K562 (cell line): ENCODE measurements around the gene SGMS1. TPM values are rescaled to one million over a fixed set of nuclear protein-coding genes. Genes with fewer than 3 reads are reported as not detected.
A peak's percentile ranks its signal among the peaks of the same experiment; 100 is the strongest.

Experiments used
- ATAC-seq: fragments of 200-7000 bp; cut with Tn5 transposase; 3 replicates; pipeline ENCODE4 v1.9.1; 2020; ENCODE audit warnings: moderate library complexity
- BruUV-seq: library from RNA; stranded (reverse); fragments of 400-500 nt; replicated peaks from 2 replicates; lab custom pipeline; 2021; lab: Mats Ljungman, UMichigan
- CTCF ChIA-PET: fragments of 300-600 bp; formaldehyde crosslinking; extraction: SDS; loops from one replicate; lab custom pipeline; 2021; ENCODE audit warnings: low intra/inter-chr PET ratio; lab: Yijun Ruan, JAX
- POLR2A ChIA-PET: fragments of 300-600, 350-650 bp; sonication (Branson Sonifier 250); formaldehyde crosslinking; extraction: SDS; loops from one replicate; lab custom pipeline; 2021; ENCODE audit warnings: antibody characterized with exemption, inconsistent platforms; lab: Yijun Ruan, JAX
- DNase-seq, 4 experiments: peaks; one replicate each; pipeline versions ENCODE4 v3.0.0 to v3.0.0-alpha.2; 2011 to 2018; ENCODE audit warnings: low spot score in 3 of 4, mixed read lengths in 3 of 4; ENCODE audit errors: extremely low read depth in 1 of 4
- FAIRE-seq: peaks from 2 replicates; lab custom pipeline; 2011; peaks lifted over from hg19 to GRCh38; lab: Jason Lieb, UNC
- H2AFZ ChIP-seq: 2 replicates; pipeline ENCODE4 v1.6.0; 2011; ENCODE audit warnings: low read depth, low read length, control low read depth, inconsistent platforms
- H3K27ac ChIP-seq: fragments of 200-600 bp; 3 replicates; pipeline ENCODE4 v1.8.0; 2011; ENCODE audit warnings: low read depth, mild to moderate bottlenecking, control low read depth, inconsistent platforms, low read length, moderate library complexity, mixed read lengths; ENCODE audit errors: extremely low read depth
- H3K27me3 ChIP-seq, 2 experiments: fragments of 300-600 bp in 1 of 2; 2 replicates in 1 of 2; 3 replicates in 1 of 2; pipeline versions ENCODE4 v1.6.0 to v1.8.0; 2011; ENCODE audit warnings: inconsistent platforms in 2 of 2, low read length in 2 of 2, mild to moderate bottlenecking in 1 of 2, mixed read lengths in 1 of 2, moderate library complexity in 1 of 2; ENCODE audit not compliant: control insufficient read depth in 2 of 2, insufficient read depth in 2 of 2
- H3K36me3 ChIP-seq: fragments of 300-600 bp; 3 replicates; pipeline ENCODE4 v1.8.0; 2011; ENCODE audit warnings: mild to moderate bottlenecking, low read length, inconsistent platforms; ENCODE audit not compliant: control insufficient read depth, insufficient read depth
- H3K4me1 ChIP-seq, 2 experiments: fragments of 200-600 bp in 1 of 2; replicated peaks in 1 of 2; 2 replicates in 1 of 2; 3 replicates in 1 of 2; pipeline versions ENCODE4 v1.5.1 to v1.8.0; 2011; ENCODE audit warnings: inconsistent platforms in 2 of 2, low read length in 2 of 2, mild to moderate bottlenecking in 1 of 2, mixed read lengths in 1 of 2, moderate library complexity in 1 of 2; ENCODE audit not compliant: control insufficient read depth in 2 of 2, insufficient read depth in 2 of 2
- H3K4me2 ChIP-seq: 2 replicates; pipeline ENCODE4 v1.6.1; 2011; ENCODE audit warnings: low read length, control low read depth, inconsistent platforms, mixed read lengths; ENCODE audit not compliant: insufficient read depth
- H3K4me3 ChIP-seq: fragments of 200-600 bp; sonication (generic), shearing (Covaris generic); 2 replicates; pipeline ENCODE4 v1.5.1; 2016; ENCODE audit warnings: control low read depth, inconsistent platforms
- H3K79me2 ChIP-seq: fragments of 200-600 bp; 3 replicates; pipeline ENCODE4 v1.8.0; 2011; ENCODE audit warnings: low read length, inconsistent platforms; ENCODE audit not compliant: control insufficient read depth, insufficient read depth
- H3K9ac ChIP-seq, 2 experiments: 2 replicates each; pipeline versions ENCODE4 v1.6.0 to v1.6.1; 2011; ENCODE audit warnings: low read depth in 2 of 2, low read length in 2 of 2, control low read depth in 1 of 2, inconsistent platforms in 1 of 2, mild to moderate bottlenecking in 1 of 2, mixed read lengths in 1 of 2; ENCODE audit not compliant: insufficient read depth in 1 of 2
- H3K9me1 ChIP-seq: one replicate; pipeline ENCODE4 v1.6.0; 2011; ENCODE audit warnings: inconsistent platforms, mild to moderate bottlenecking, low read length, moderate library complexity; ENCODE audit not compliant: control insufficient read depth, insufficient read depth
- H3K9me3 ChIP-seq: replicated peaks from 2 replicates; pipeline ENCODE4 v1.5.1; 2011; ENCODE audit warnings: low read depth, low read length, inconsistent platforms; ENCODE audit not compliant: control insufficient read depth, insufficient read depth
- H4K20me1 ChIP-seq: replicated peaks from 2 replicates; pipeline ENCODE4 v1.6.1; 2011; ENCODE audit warnings: low read length, inconsistent platforms, mixed read lengths; ENCODE audit not compliant: control insufficient read depth, insufficient read depth
- BRD4 ChIP-seq: fragments of 200-600 bp; sonication (generic); IDR thresholded peaks from 2 replicates; pipeline ENCODE4 v1.6.1; 2017; ENCODE audit warnings: inconsistent platforms
- CCAR2 ChIP-seq: fragments of 200-400 bp; formaldehyde crosslinking; IDR thresholded peaks from 2 replicates; pipeline ENCODE4 v1.6.1; 2017; ENCODE audit warnings: mild to moderate bottlenecking, low read depth, low read length
- NCOA6 ChIP-seq: fragments of 450-650 bp; IDR thresholded peaks from 2 replicates; pipeline ENCODE4 v1.6.1; 2017; ENCODE audit warnings: mild to moderate bottlenecking
- RBBP5 ChIP-seq: fragments of 200-600 bp; sonication (generic); IDR thresholded peaks from 2 replicates; pipeline ENCODE4 v1.6.1; 2012; ENCODE audit warnings: borderline replicate concordance, mild to moderate bottlenecking, low read length, control low read depth, inconsistent platforms; ENCODE audit not compliant: insufficient read depth, poor library complexity, severe bottlenecking
- TCFL5 ChIP-seq: fragments of 250-450 bp; sonication (Bioruptor Pico); conservative IDR thresholded peaks from 2 replicates; pipeline ENCODE4 v1.6.1; 2021; ENCODE audit warnings: mild to moderate bottlenecking, moderate library complexity, matching md5 sums
- XRCC4 ChIP-seq: IDR thresholded peaks from one replicate; pipeline ENCODE4 v1.6.1; 2011; ENCODE audit not compliant: insufficient read depth, insufficient read length; ENCODE audit errors: extremely low read depth
- ZFP30 ChIP-seq: fragments of 250-450 bp; sonication (Bioruptor Pico); IDR thresholded peaks from 2 replicates; pipeline ENCODE4 v1.8.0; 2022; ENCODE audit warnings: moderate library complexity, mild to moderate bottlenecking, inconsistent platforms, borderline replicate concordance
- ZNF12 ChIP-seq: sonication (generic); formaldehyde crosslinking; IDR thresholded peaks from 2 replicates; pipeline ENCODE4 v1.4.0; 2020; ENCODE audit warnings: mild to moderate bottlenecking, missing genetic modification reagents
- WGBS: fragments of 100-300 bp; shearing (Covaris generic); methylation state at CpG from one replicate; pipeline ENCODE4 v1.1.6; 2016; ENCODE audit warnings: low coverage, mixed read lengths; ENCODE audit not compliant: insufficient coverage; ENCODE audit errors: missing lambda C conversion rate; 5-methylcytosine and 5-hydroxymethylcytosine counted together
- in situ Hi-C: fragments of 300-500 bp; cut with MboI; formaldehyde crosslinking; loops from 4 replicates; pipeline ENCODE4 v1.15.0; 2018; ENCODE audit warnings: inconsistent platforms, mixed read lengths
- intact Hi-C: fragments of 100-400 bp; cut with micrococcal nuclease; formaldehyde crosslinking; loops from 2 replicates; pipeline ENCODE4 v1.14.2; 2022
- polyA plus RNA-seq, 8 experiments: library from polyadenylated mRNA; depleted of rRNA in 4 of 8; stranded (reverse) in 5 of 8; unstranded in 3 of 8; fragments of >200 nt; fragmentation: Nextera tagmentation in 2 of 8; fragmentation: Illumina TruSeq in 1 of 8; extraction: Ambion mirVana in 2 of 8; extraction: Trizol in 1 of 8; gene quantifications; 2 replicates each; pipeline versions ENCODE4 v1.2.1 to v1.2.3, GENCODE V29; 2011 to 2014; ENCODE audit warnings: inconsistent platforms in 1 of 8, missing spikeins in 1 of 8
- total RNA-seq, 7 experiments: library from RNA; depleted of rRNA in 6 of 7; stranded (reverse); fragments of >200 nt in 6 of 7; fragmentation: Illumina TruSeq in 2 of 7; extraction: Trizol in 2 of 7; gene quantifications; 2 replicates each; pipeline versions ENCODE4 v1.2.1 to v1.2.3, GENCODE V29; 2011 to 2021; ENCODE audit warnings: low replicate concordance in 1 of 7
- TF ChIP-seq, protein P1 (sequence below): sonication (generic); formaldehyde crosslinking; IDR thresholded peaks from 2 replicates; pipeline ENCODE4 v1.8.0; 2022; ENCODE audit warnings: missing genetic modification reagents, mild to moderate bottlenecking, borderline replicate concordance
- TF ChIP-seq, protein P2 (sequence below): fragments of 250-450 bp; sonication (Bioruptor Pico); IDR thresholded peaks from 2 replicates; pipeline ENCODE4 v1.8.0; 2022; ENCODE audit warnings: inconsistent platforms
- TF ChIP-seq, protein P3 (sequence below): fragments of 450-650 bp; formaldehyde crosslinking; IDR thresholded peaks from 2 replicates; pipeline ENCODE4 v1.4.0; 2020; ENCODE audit warnings: mild to moderate bottlenecking, moderate library complexity
- TF ChIP-seq, protein P4 (sequence below): fragments of 250-450 bp; sonication (Bioruptor Pico); IDR thresholded peaks from 2 replicates; pipeline ENCODE4 v1.4.0; 2020; ENCODE audit warnings: mild to moderate bottlenecking, moderate library complexity, borderline replicate concordance

SGMS1 gene
- total and polyA plus RNA-seq, 9 of the 15 experiments (the other 6 are each of a cell fraction or from before 2014, with no cell fraction given): 22.6 to 232 (median 82.2) TPM

DNA sequence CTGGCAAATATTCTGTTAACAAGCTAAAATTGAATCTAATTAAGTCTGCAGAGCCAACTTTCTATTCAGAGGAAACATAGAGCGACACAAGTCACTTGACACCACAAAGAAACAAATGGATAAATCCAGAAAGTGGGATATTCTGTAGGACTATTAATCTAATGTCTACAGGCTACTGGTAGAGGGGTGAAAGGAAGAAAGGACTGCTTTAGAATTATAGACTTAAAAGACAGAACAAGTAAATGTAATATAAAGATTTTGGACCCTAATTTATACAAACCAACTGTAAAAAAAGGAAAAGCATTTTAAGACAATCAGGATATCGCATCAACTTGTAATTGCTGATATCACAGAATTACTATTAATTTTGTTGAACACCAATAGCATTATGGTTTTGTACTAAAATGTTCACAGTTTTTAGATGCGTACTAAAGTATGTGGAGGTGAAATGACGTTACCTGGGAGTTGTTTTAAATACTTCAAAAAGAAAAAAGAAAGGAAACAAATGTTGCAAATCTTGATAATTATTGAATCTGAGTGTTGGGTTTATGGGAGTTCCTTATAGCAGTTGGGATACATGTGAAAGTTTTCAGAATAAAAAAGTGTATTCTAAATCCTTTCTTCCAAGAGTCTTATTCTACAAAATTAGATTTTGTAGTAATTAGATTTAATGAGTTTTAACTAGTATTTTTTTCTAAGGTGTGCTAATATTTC lies 298.9 kb downstream of the SGMS1 start:
- no peaks in the 10 kb centered on the region for H3K27me3 ChIP-seq
- H3K4me3 ChIP-seq: no peak overlapping the region
- H3K9ac ChIP-seq: peak overlapping the region in 1 of 2 experiments; percentile 94; a peak in 2 of 4 replicates
- no peaks in the 10 kb centered on the region for H3K9me3 ChIP-seq
- H3K4me2 ChIP-seq: peak overlapping the region; percentile 82
- FAIRE-seq: no peak
- 58% methylated on average over 4 of the region's 4 CpGs for WGBS
- H3K36me3 ChIP-seq: peaks cover 77% of the 10 kb centered on the region
- peaks cover 91% of the 10 kb centered on the region for H3K79me2 ChIP-seq
- no peaks in the 10 kb centered on the region for H4K20me1 ChIP-seq
- ChIA-PET CTCF (no interaction called here), POLR2A (interaction anchor here (1.0 to 4.8 kb wide), 3 partner anchors 10 to 91 kb away, joined by 4 to 59 read pairs (median 4); no protein-coding TSS in a partner anchor)
- H3K4me1 ChIP-seq: peaks cover 14 to 80% of the 10 kb centered on the region in 2 experiments
- no TSS peak for BruUV-seq
- H3K27ac ChIP-seq: peak overlapping the region; percentile 97
- H2AFZ ChIP-seq: no peak overlapping the region
- ATAC-seq: no peak
- intact Hi-C loops: loop anchor here (5.0 to 10.0 kb wide), 3 partner anchors 33 to 1140 kb away; partner anchors contain the start of genes SGMS1 and TMEM273
- no peak for DNase-seq
- in situ Hi-C loops: no loop called here
- no peaks in the 10 kb centered on the region for H3K9me1 ChIP-seq
- TF ChIP-seq, protein P1, sequence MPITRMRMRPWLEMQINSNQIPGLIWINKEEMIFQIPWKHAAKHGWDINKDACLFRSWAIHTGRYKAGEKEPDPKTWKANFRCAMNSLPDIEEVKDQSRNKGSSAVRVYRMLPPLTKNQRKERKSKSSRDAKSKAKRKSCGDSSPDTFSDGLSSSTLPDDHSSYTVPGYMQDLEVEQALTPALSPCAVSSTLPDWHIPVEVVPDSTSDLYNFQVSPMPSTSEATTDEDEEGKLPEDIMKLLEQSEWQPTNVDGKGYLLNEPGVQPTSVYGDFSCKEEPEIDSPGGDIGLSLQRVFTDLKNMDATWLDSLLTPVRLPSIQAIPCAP (CRISPR knock-in tag): no peak
- TF ChIP-seq XRCC4: no peak
- no peak for TF ChIP-seq RBBP5
- TF ChIP-seq BRD4: peak; percentile 6; the same call in 1 of the 2 replicates
- no peak for TF ChIP-seq NCOA6
- peak; percentile 56; the same call in 1 of the 2 replicates for TF ChIP-seq TCFL5
- TF ChIP-seq, protein P2, sequence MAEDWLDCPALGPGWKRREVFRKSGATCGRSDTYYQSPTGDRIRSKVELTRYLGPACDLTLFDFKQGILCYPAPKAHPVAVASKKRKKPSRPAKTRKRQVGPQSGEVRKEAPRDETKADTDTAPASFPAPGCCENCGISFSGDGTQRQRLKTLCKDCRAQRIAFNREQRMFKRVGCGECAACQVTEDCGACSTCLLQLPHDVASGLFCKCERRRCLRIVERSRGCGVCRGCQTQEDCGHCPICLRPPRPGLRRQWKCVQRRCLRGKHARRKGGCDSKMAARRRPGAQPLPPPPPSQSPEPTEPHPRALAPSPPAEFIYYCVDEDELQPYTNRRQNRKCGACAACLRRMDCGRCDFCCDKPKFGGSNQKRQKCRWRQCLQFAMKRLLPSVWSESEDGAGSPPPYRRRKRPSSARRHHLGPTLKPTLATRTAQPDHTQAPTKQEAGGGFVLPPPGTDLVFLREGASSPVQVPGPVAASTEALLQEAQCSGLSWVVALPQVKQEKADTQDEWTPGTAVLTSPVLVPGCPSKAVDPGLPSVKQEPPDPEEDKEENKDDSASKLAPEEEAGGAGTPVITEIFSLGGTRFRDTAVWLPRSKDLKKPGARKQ: peak; percentile 68
- TF ChIP-seq ZFP30 (CRISPR knock-in tag): 0 out of 2 replicates have a peak, but pooled peaks have one; percentile 50
- TF ChIP-seq, protein P3, sequence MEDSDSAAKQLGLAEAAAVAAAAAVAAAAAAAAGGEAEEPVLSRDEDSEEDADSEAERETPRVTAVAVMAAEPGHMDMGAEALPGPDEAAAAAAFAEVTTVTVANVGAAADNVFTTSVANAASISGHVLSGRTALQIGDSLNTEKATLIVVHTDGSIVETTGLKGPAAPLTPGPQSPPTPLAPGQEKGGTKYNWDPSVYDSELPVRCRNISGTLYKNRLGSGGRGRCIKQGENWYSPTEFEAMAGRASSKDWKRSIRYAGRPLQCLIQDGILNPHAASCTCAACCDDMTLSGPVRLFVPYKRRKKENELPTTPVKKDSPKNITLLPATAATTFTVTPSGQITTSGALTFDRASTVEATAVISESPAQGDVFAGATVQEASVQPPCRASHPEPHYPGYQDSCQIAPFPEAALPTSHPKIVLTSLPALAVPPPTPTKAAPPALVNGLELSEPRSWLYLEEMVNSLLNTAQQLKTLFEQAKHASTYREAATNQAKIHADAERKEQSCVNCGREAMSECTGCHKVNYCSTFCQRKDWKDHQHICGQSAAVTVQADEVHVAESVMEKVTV: 0 out of 2 replicates have a peak, but pooled peaks have one; percentile 28
- TF ChIP-seq CCAR2: no peak
- TF ChIP-seq ZNF12 (CRISPR knock-in tag): no peak
- TF ChIP-seq, protein P4, sequence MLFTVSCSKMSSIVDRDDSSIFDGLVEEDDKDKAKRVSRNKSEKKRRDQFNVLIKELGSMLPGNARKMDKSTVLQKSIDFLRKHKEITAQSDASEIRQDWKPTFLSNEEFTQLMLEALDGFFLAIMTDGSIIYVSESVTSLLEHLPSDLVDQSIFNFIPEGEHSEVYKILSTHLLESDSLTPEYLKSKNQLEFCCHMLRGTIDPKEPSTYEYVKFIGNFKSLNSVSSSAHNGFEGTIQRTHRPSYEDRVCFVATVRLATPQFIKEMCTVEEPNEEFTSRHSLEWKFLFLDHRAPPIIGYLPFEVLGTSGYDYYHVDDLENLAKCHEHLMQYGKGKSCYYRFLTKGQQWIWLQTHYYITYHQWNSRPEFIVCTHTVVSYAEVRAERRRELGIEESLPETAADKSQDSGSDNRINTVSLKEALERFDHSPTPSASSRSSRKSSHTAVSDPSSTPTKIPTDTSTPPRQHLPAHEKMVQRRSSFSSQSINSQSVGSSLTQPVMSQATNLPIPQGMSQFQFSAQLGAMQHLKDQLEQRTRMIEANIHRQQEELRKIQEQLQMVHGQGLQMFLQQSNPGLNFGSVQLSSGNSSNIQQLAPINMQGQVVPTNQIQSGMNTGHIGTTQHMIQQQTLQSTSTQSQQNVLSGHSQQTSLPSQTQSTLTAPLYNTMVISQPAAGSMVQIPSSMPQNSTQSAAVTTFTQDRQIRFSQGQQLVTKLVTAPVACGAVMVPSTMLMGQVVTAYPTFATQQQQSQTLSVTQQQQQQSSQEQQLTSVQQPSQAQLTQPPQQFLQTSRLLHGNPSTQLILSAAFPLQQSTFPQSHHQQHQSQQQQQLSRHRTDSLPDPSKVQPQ (CRISPR knock-in tag): no peak
